H9 (cell line): ENCODE results near the gene B3GLCT. TPM values are rescaled to one million over a fixed set of nuclear protein-coding genes. Genes with fewer than 3 reads are reported as not detected.

ENCODE experiments used
- DNase-seq: peaks from one replicate; pipeline ENCODE4 v3.0.0-alpha.2; 2017
- H2AFZ ChIP-seq: one replicate; pipeline ENCODE4 v1.6.1; 2013; ENCODE audit warnings: mild to moderate bottlenecking, low read length, control low read depth, moderate library complexity
- H2AK5ac ChIP-seq: 2 replicates; pipeline ENCODE4 v1.6.1; 2013; ENCODE audit warnings: low read length, control low read depth, mixed read lengths; ENCODE audit not compliant: insufficient read length
- H2BK120ac ChIP-seq: one replicate; pipeline ENCODE4 v1.6.1; 2013; ENCODE audit warnings: low read depth, mild to moderate bottlenecking, low read length, control low read depth, inconsistent platforms; ENCODE audit not compliant: poor library complexity, severe bottlenecking
- H2BK12ac ChIP-seq: 2 replicates; pipeline ENCODE4 v1.6.1; 2013; ENCODE audit warnings: low read length, control low read depth, mixed read lengths, low read depth; ENCODE audit not compliant: insufficient read length
- H2BK15ac ChIP-seq: 2 replicates; pipeline ENCODE4 v1.6.1; 2013; ENCODE audit warnings: low read depth, low read length, control low read depth
- H2BK20ac ChIP-seq: one replicate; pipeline ENCODE4 v1.6.1; 2013; ENCODE audit warnings: low read depth, mild to moderate bottlenecking, low read length, control low read depth, inconsistent platforms; ENCODE audit not compliant: poor library complexity, severe bottlenecking
- H2BK5ac ChIP-seq: 2 replicates; pipeline ENCODE4 v1.6.1; 2013; ENCODE audit warnings: low read length, control low read depth, mixed read lengths; ENCODE audit not compliant: insufficient read length
- H3K14ac ChIP-seq: 2 replicates; pipeline ENCODE4 v1.6.1; 2013; ENCODE audit warnings: low read length, control low read depth; ENCODE audit not compliant: insufficient read depth
- H3K18ac ChIP-seq: 2 replicates; pipeline ENCODE4 v1.6.1; 2013; ENCODE audit warnings: low read depth, mild to moderate bottlenecking, mixed read lengths, low read length, control low read depth; ENCODE audit not compliant: insufficient read length
- H3K23ac ChIP-seq: 2 replicates; pipeline ENCODE4 v1.6.1; 2013; ENCODE audit warnings: low read length, control low read depth, mixed read lengths, low read depth; ENCODE audit not compliant: insufficient read length
- H3K23me2 ChIP-seq: 2 replicates; pipeline ENCODE4 v1.6.1; 2013; ENCODE audit warnings: low read depth, mild to moderate bottlenecking, mixed read lengths, low read length, control low read depth; ENCODE audit not compliant: insufficient read length, poor library complexity, severe bottlenecking
- H3K27ac ChIP-seq: 2 replicates; pipeline ENCODE4 v1.5.1; 2013; ENCODE audit warnings: low read length, control low read depth, mixed read lengths, low read depth; ENCODE audit not compliant: insufficient read length
- H3K27me3 ChIP-seq: 2 replicates; pipeline ENCODE4 v1.6.1; 2013; ENCODE audit warnings: low read length, control low read depth, inconsistent platforms; ENCODE audit not compliant: insufficient read depth
- H3K4ac ChIP-seq: 2 replicates; pipeline ENCODE4 v1.6.1; 2013; ENCODE audit warnings: low read depth, mild to moderate bottlenecking, control low read depth, inconsistent platforms, low read length, moderate library complexity
- H3K4me1 ChIP-seq: 2 replicates; pipeline ENCODE4 v1.6.1; 2013; ENCODE audit warnings: low read length, control low read depth, inconsistent platforms; ENCODE audit not compliant: insufficient read depth
- H3K4me2 ChIP-seq: 2 replicates; pipeline ENCODE4 v1.6.1; 2013; ENCODE audit warnings: low read length, control low read depth, mixed read lengths; ENCODE audit not compliant: insufficient read length, insufficient read depth
- H3K56ac ChIP-seq: 2 replicates; pipeline ENCODE4 v1.6.1; 2013; ENCODE audit warnings: low read depth, mild to moderate bottlenecking, mixed read lengths, low read length, control low read depth; ENCODE audit not compliant: insufficient read length
- H3K79me1 ChIP-seq: 2 replicates; pipeline ENCODE4 v1.6.1; 2013; ENCODE audit warnings: low read depth, mild to moderate bottlenecking, moderate library complexity, low read length, control low read depth, inconsistent platforms; ENCODE audit not compliant: insufficient read depth, poor library complexity, severe bottlenecking
- H3K79me2 ChIP-seq: 2 replicates; pipeline ENCODE4 v1.6.1; 2013; ENCODE audit warnings: low read length, control low read depth, inconsistent platforms; ENCODE audit not compliant: insufficient read depth
- H3K9ac ChIP-seq: 2 replicates; pipeline ENCODE4 v1.6.1; 2013; ENCODE audit warnings: low read length, control low read depth, mixed read lengths; ENCODE audit not compliant: insufficient read length; ENCODE audit errors: extremely low read depth
- H3K9me3 ChIP-seq: one replicate; pipeline ENCODE4 v1.6.1; 2013; ENCODE audit warnings: low read depth, low read length, inconsistent platforms; ENCODE audit not compliant: control insufficient read depth
- H3T11ph ChIP-seq: one replicate; pipeline ENCODE4 v1.6.1; 2013; ENCODE audit warnings: mild to moderate bottlenecking, low read length, control low read depth, inconsistent platforms
- H4K20me1 ChIP-seq: one replicate; pipeline ENCODE4 v1.6.1; 2013; ENCODE audit not compliant: control insufficient read depth, insufficient read length, insufficient read depth
- H4K5ac ChIP-seq: 2 replicates; pipeline ENCODE4 v1.6.1; 2013; ENCODE audit warnings: low read depth, mild to moderate bottlenecking, mixed read lengths, low read length, control low read depth; ENCODE audit not compliant: insufficient read length
- H4K8ac ChIP-seq: replicated peaks from 2 replicates; pipeline ENCODE4 v1.6.1; 2013; ENCODE audit warnings: low read length, control low read depth, mixed read lengths, low read depth; ENCODE audit not compliant: insufficient read length
- H4K91ac ChIP-seq: 2 replicates; pipeline ENCODE4 v1.6.1; 2013; ENCODE audit warnings: low read depth, mild to moderate bottlenecking, moderate library complexity, mixed read lengths, low read length, control low read depth; ENCODE audit not compliant: insufficient read length
- H3K27ac Mint-ChIP-seq, 3 experiments: 2 replicates in 2 of 3; 3 replicates in 1 of 3; pipeline ENCODE4 v1.8.0; 2020 to 2021; ENCODE audit warnings: mixed read lengths in 3 of 3, mild to moderate bottlenecking in 1 of 3, moderate library complexity in 1 of 3
- H3K27me3 Mint-ChIP-seq: 2 replicates; pipeline ENCODE4 v1.8.0; 2021; ENCODE audit warnings: low read depth, mild to moderate bottlenecking, moderate library complexity, mixed read lengths
- H3K36me3 Mint-ChIP-seq, 3 experiments: 2 replicates in 2 of 3; 3 replicates in 1 of 3; pipeline ENCODE4 v1.8.0; 2020 to 2021; ENCODE audit warnings: low read depth in 3 of 3, mixed read lengths in 3 of 3; ENCODE audit not compliant: insufficient read depth in 1 of 3
- H3K4me1 Mint-ChIP-seq, 2 experiments: 2 replicates each; pipeline ENCODE4 v1.8.0; 2020; ENCODE audit warnings: mixed read lengths in 2 of 2
- H3K4me3 Mint-ChIP-seq, 2 experiments: 2 replicates in 1 of 2; 3 replicates in 1 of 2; pipeline ENCODE4 v1.8.0; 2020 to 2021; ENCODE audit warnings: mild to moderate bottlenecking in 2 of 2, mixed read lengths in 2 of 2, moderate library complexity in 1 of 2
- H3K9me3 Mint-ChIP-seq, 2 experiments: 2 replicates in 1 of 2; 3 replicates in 1 of 2; pipeline ENCODE4 v1.8.0; 2020; ENCODE audit warnings: mild to moderate bottlenecking in 2 of 2, mixed read lengths in 2 of 2, moderate library complexity in 1 of 2
- total RNA-seq: library from RNA; stranded (reverse); gene quantifications from 2 replicates; pipeline ENCODE4 v1.2.1, GENCODE V29; 2021
- TF ChIP-seq, protein P1 (sequence below): fragments of 200-600 bp; sonication (generic); conservative IDR thresholded peaks from 3 replicates; pipeline ENCODE4 v1.8.0; 2021; ENCODE audit warnings: antibody characterized with exemption, mild to moderate bottlenecking

The B3GLCT gene
- total RNA-seq, 1 experiment from 2014 or later = 5.4 TPM

DNA sequence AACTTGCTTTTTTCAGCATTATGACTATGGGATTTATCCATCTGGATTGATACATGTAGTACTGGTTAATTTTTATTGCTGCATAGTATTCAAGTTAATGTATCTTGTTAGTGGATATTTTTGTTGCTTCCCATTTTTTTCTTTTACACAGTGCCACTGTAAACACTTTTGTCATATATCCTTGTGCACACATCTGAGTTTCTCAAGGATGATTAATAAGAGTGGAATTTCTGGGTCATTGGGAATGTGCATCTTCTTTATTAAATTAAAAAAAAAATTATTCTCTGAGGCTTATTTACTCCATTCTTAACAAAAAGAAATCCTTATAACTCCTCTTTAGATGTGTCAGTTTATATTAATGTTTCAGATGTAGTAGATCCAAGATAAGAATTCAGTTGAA lies 27.3 kb downstream of the B3GLCT start:
- H3K27me3 Mint-ChIP-seq = no peaks in the 10 kb centered on the region; the same call in 1 of the 2 replicates
- H3K79me1 ChIP-seq = no peaks in the 10 kb centered on the region

More for the DNA sequence above, 27.3 kb downstream of the B3GLCT start:
- Histone ChIP-seq H4K91ac (no peak overlapping the region), H3K9ac (no peak overlapping the region), H3K4me1 (no peaks in the 10 kb centered on the region; the same call in 1 of the 2 replicates), H3K23me2 (no peaks in the 10 kb centered on the region), H2BK15ac (no peak overlapping the region), H4K5ac (no peak overlapping the region), H3K23ac (no peak overlapping the region), H4K20me1 (peaks cover 3% of the 10 kb centered on the region), H2BK5ac (no peak overlapping the region), H3K4ac (no peak overlapping the region), H3K56ac (no peak overlapping the region), H2AFZ (no peak overlapping the region), H3K18ac (no peak overlapping the region), H3K4me2 (no peak overlapping the region), H3T11ph (no peak overlapping the region), H2BK120ac (no peak overlapping the region), H2BK12ac (no peak overlapping the region), H3K79me2 (no peaks in the 10 kb centered on the region), H2BK20ac (no peak overlapping the region), H3K27ac (no peak overlapping the region), H3K9me3 (no peaks in the 10 kb centered on the region), H2AK5ac (no peak overlapping the region), H4K8ac (no peak overlapping the region), H3K27me3 (no peaks in the 10 kb centered on the region), H3K14ac (no peak overlapping the region)
- Mint-ChIP-seq H3K36me3 (peaks cover 0 to 5% (median 0%) of the 10 kb centered on the region in 3 experiments; a peak in 2 of 7 replicates), H3K27ac (no peak overlapping the region), H3K9me3 (no peaks in the 10 kb centered on the region), H3K4me1 (peaks cover 24 to 27% of the 10 kb centered on the region in 2 experiments), H3K4me3 (no peak overlapping the region)
- no peak for DNase-seq
- TF ChIP-seq, protein P1, sequence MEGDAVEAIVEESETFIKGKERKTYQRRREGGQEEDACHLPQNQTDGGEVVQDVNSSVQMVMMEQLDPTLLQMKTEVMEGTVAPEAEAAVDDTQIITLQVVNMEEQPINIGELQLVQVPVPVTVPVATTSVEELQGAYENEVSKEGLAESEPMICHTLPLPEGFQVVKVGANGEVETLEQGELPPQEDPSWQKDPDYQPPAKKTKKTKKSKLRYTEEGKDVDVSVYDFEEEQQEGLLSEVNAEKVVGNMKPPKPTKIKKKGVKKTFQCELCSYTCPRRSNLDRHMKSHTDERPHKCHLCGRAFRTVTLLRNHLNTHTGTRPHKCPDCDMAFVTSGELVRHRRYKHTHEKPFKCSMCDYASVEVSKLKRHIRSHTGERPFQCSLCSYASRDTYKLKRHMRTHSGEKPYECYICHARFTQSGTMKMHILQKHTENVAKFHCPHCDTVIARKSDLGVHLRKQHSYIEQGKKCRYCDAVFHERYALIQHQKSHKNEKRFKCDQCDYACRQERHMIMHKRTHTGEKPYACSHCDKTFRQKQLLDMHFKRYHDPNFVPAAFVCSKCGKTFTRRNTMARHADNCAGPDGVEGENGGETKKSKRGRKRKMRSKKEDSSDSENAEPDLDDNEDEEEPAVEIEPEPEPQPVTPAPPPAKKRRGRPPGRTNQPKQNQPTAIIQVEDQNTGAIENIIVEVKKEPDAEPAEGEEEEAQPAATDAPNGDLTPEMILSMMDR = no peak
